GM23338 (cell line): ENCODE data around the gene AK3. TPM values are rescaled to one million over a fixed set of nuclear protein-coding genes. Genes with fewer than 3 reads are reported as not detected.

ENCODE experiments used
- ATAC-seq: fragments of 200-7000 bp; cut with Tn5 transposase; 3 replicates; pipeline ENCODE4 v1.9.1; 2020
- DNase-seq: peaks from one replicate; pipeline ENCODE4 v3.0.0-alpha.2; 2015; ENCODE audit warnings: low spot score
- H2AFZ ChIP-seq: fragments of 200-600 bp; sonication (generic); 2 replicates; pipeline ENCODE4 v1.8.0; 2016; ENCODE audit warnings: antibody characterized with exemption, mild to moderate bottlenecking, moderate library complexity
- H3F3A ChIP-seq: fragments of 200-600 bp; sonication (generic); replicated peaks from 2 replicates; pipeline ENCODE4 v1.8.0; 2017; ENCODE audit warnings: antibody characterized with exemption, mixed run types, low read depth
- H3K27ac ChIP-seq: fragments of 200-600 bp; sonication (generic); 2 replicates; pipeline ENCODE4 v1.6.1; 2016; ENCODE audit warnings: low read depth
- H3K27me3 ChIP-seq: fragments of 200-600 bp; sonication (generic); 2 replicates; pipeline ENCODE4 v1.8.0; 2016; ENCODE audit warnings: mild to moderate bottlenecking, mixed run types, moderate library complexity; ENCODE audit not compliant: insufficient read depth
- H3K36me3 ChIP-seq: fragments of 200-600 bp; sonication (generic); 2 replicates; pipeline ENCODE4 v1.8.0; 2016; ENCODE audit warnings: mild to moderate bottlenecking; ENCODE audit not compliant: insufficient read depth
- H3K4me1 ChIP-seq: fragments of 200-600 bp; sonication (generic); 2 replicates; pipeline ENCODE4 v1.8.0; 2016; ENCODE audit warnings: mild to moderate bottlenecking, moderate library complexity; ENCODE audit not compliant: insufficient read depth
- H3K4me2 ChIP-seq: fragments of 200-600 bp; sonication (generic); 2 replicates; pipeline ENCODE4 v1.7.1; 2017; ENCODE audit warnings: mixed run types
- H3K4me3 ChIP-seq: fragments of 200-600 bp; sonication (generic); 2 replicates; pipeline ENCODE4 v1.6.1; 2016; ENCODE audit warnings: mixed run types
- H3K79me2 ChIP-seq: fragments of 200-600 bp; sonication (generic); replicated peaks from 2 replicates; pipeline ENCODE4 v1.8.0; 2017; ENCODE audit warnings: mild to moderate bottlenecking; ENCODE audit not compliant: insufficient read depth
- H3K9me2 ChIP-seq: fragments of 200-600 bp; sonication (generic); 2 replicates; pipeline ENCODE4 v1.8.0; 2017; ENCODE audit not compliant: insufficient read depth
- H4K20me1 ChIP-seq: fragments of 200-600 bp; sonication (generic); replicated peaks from 2 replicates; pipeline ENCODE4 v1.8.0; 2017; ENCODE audit warnings: mild to moderate bottlenecking; ENCODE audit not compliant: insufficient read depth
- H3K27ac Mint-ChIP-seq: 2 replicates; pipeline ENCODE4 v1.8.0; 2020; ENCODE audit warnings: inconsistent platforms, mild to moderate bottlenecking, moderate library complexity, mixed read lengths
- H3K27me3 Mint-ChIP-seq: 3 replicates; pipeline ENCODE4 v1.8.0; 2022; ENCODE audit warnings: low read depth, mild to moderate bottlenecking, moderate library complexity, mixed read lengths, inconsistent platforms; ENCODE audit not compliant: insufficient read depth, poor library complexity
- H3K36me3 Mint-ChIP-seq: 3 replicates; pipeline ENCODE4 v1.8.0; 2021; ENCODE audit warnings: low read depth, mild to moderate bottlenecking, inconsistent platforms, moderate library complexity, mixed read lengths
- H3K4me1 Mint-ChIP-seq: 3 replicates; pipeline ENCODE4 v1.8.0; 2020; ENCODE audit warnings: mild to moderate bottlenecking, inconsistent platforms, mixed read lengths
- H3K4me3 Mint-ChIP-seq: 3 replicates; pipeline ENCODE4 v1.8.0; 2021; ENCODE audit warnings: moderate library complexity, mild to moderate bottlenecking, inconsistent platforms, mixed read lengths
- H3K9me3 Mint-ChIP-seq: 3 replicates; pipeline ENCODE4 v1.8.0; 2020; ENCODE audit warnings: moderate library complexity, mild to moderate bottlenecking, inconsistent platforms, mixed read lengths
- EZH2phosphoT487 ChIP-seq: fragments of 200-600 bp; sonication (generic); IDR thresholded peaks from one replicate; pipeline ENCODE4 v1.8.1; 2018; ENCODE audit warnings: antibody characterized with exemption; ENCODE audit not compliant: unreplicated experiment
- NANOG ChIP-seq: IDR thresholded peaks from 2 replicates; pipeline ENCODE4 v1.6.1; 2016; ENCODE audit warnings: antibody characterized with exemption, borderline replicate concordance
- REST ChIP-seq: IDR thresholded peaks from one replicate; pipeline ENCODE4 v1.6.1; 2018; ENCODE audit warnings: antibody characterized with exemption; ENCODE audit not compliant: unreplicated experiment
- ZNF462 ChIP-seq: fragments of 250-450 bp; sonication (Bioruptor Pico); IDR thresholded peaks from 2 replicates; pipeline ENCODE4 v1.5.0; 2020; ENCODE audit warnings: mild to moderate bottlenecking, moderate library complexity
- polyA plus RNA-seq: library from polyadenylated mRNA; unstranded; fragments of >200 nt; fragmentation: Nextera tagmentation; extraction: Ambion mirVana; gene quantifications from 2 replicates; pipeline ENCODE4 v1.2.1, GENCODE V29; 2016
- total RNA-seq: library from RNA; depleted of rRNA; stranded (reverse); fragments of >200 nt; shearing (Covaris generic); gene quantifications from 2 replicates; pipeline ENCODE4 v1.2.3, GENCODE V29; 2014

The AK3 gene
- total and polyA plus RNA-seq, 2 experiments from 2014 or later: 30.1 to 40.2 TPM

GRCh38 chr9:4734150-4734549 is 6.9 kb downstream of the AK3 start:
- H3K9me2 ChIP-seq: no peaks in the 10 kb centered on the region
- DNase-seq: no peak
- H3K27me3 ChIP-seq: no peaks in the 10 kb centered on the region
- peaks cover 14% of the 10 kb centered on the region for H4K20me1 ChIP-seq
- H3K4me2 ChIP-seq: no peak overlapping the region
- no peak overlapping the region for H3K27ac ChIP-seq
- Mint-ChIP-seq H3K4me1 (peaks cover 3% of the 10 kb centered on the region; the same call in 2 of the 3 replicates), H3K27me3 (peaks cover 3% of the 10 kb centered on the region), H3K36me3 (0 out of 3 replicates have a peak, but pooled peaks cover 3% of the 10 kb centered on the region), H3K27ac (no peak overlapping the region), H3K9me3 (no peaks in the 10 kb centered on the region), H3K4me3 (no peak overlapping the region)
- peaks cover 87% of the 10 kb centered on the region for H3K79me2 ChIP-seq
- no peak overlapping the region for H3K4me3 ChIP-seq
- no peak overlapping the region for H2AFZ ChIP-seq
- no peak for TF ChIP-seq REST
- TF ChIP-seq ZNF462 (CRISPR knock-in tag): no peak
- TF ChIP-seq EZH2phosphoT487: no peak
- no peak for TF ChIP-seq NANOG
- ATAC-seq: no peak
- peaks cover 6% of the 10 kb centered on the region for H3K4me1 ChIP-seq
- no peaks in the 10 kb centered on the region for H3F3A ChIP-seq
- peaks cover 3% of the 10 kb centered on the region; the same call in 1 of the 2 replicates for H3K36me3 ChIP-seq
